Renal pelvis (tissue), 3 donors: ENCODE results near the gene ANGPTL1. TPM values are rescaled to one million over a fixed set of nuclear protein-coding genes. Genes with fewer than 3 reads are reported as not detected.

Experiments
- polyA plus RNA-seq, 3 donors: library from polyadenylated mRNA; unstranded; fragments of 120-200 nt; gene quantifications; one replicate each; pipeline ENCODE4 v1.2.1, GENCODE V29; 2013; ENCODE audit not compliant: insufficient read length in 3 of 3

The ANGPTL1 gene
- polyA plus RNA-seq, 3 donors, result 2.7 to 6.2 (median 4.2) TPM

Other genes with a start within 250 kb of the ANGPTL1 start
- 10 to 100 TPM; 30.0 to 36.9 (median 31.9) TPM for gene RALGPS2, start 145.8 kb downstream of the ANGPTL1 start, polyA plus RNA-seq
- gene FAM20B, start 154.8 kb upstream of the ANGPTL1 start, polyA plus RNA-seq, result 10 to 100 TPM; 36.9 to 42.5 (median 40.1) TPM
- 10 to 100 TPM; 21.9 to 26.3 (median 24.2) TPM for gene TOR3A, start 211.0 kb upstream of the ANGPTL1 start, polyA plus RNA-seq